ENCODE measurements around the gene ARX.

The ARX gene

DNA sequence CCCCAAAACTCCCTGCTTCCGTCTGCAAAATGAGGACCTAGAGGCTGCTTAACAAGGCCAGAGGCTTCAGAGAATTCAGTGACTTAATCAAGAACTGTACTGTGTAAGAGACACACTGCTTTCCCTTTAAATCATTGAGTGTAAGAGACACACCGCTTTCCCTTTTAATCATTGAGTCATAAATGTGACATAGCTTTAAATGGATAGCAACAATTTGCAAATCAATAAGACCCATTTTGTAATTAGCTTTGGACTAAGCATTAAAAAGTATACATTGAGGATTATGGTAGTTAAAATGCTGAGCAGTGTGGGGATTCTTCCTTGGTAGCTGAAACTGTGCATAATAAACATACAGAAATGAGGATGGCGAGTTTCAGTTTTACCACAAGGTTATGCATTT is 31.8 kb downstream of the ARX start:
- Histone ChIP-seq H2AFZ (ENCODE audit: low read depth) (no peak overlapping the region), H3K27ac (no peak overlapping the region), H3K36me3 (ENCODE audit: insufficient read depth) (no peaks in the 10 kb centered on the region), H3K27me3 (ENCODE audit: insufficient read depth, low read depth) (no peaks in the 10 kb centered on the region), H3K4me2 (no peak overlapping the region), H3K9ac (no peak overlapping the region), H4K20me1 (ENCODE audit: insufficient read depth) (no peaks in the 10 kb centered on the region), H3K4me1 (ENCODE audit: low read depth, poor library complexity, severe bottlenecking) (peaks cover 12% of the 10 kb centered on the region), H3K79me2 (ENCODE audit: insufficient read depth, low read depth) (no peaks in the 10 kb centered on the region), H3K4me3 (IDR thresholded peaks at IDR 0.05; ENCODE audit: insufficient read depth, low read depth, low read length) (no peak overlapping the region)
- TF ChIP-seq, protein P1, sequence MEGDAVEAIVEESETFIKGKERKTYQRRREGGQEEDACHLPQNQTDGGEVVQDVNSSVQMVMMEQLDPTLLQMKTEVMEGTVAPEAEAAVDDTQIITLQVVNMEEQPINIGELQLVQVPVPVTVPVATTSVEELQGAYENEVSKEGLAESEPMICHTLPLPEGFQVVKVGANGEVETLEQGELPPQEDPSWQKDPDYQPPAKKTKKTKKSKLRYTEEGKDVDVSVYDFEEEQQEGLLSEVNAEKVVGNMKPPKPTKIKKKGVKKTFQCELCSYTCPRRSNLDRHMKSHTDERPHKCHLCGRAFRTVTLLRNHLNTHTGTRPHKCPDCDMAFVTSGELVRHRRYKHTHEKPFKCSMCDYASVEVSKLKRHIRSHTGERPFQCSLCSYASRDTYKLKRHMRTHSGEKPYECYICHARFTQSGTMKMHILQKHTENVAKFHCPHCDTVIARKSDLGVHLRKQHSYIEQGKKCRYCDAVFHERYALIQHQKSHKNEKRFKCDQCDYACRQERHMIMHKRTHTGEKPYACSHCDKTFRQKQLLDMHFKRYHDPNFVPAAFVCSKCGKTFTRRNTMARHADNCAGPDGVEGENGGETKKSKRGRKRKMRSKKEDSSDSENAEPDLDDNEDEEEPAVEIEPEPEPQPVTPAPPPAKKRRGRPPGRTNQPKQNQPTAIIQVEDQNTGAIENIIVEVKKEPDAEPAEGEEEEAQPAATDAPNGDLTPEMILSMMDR (conservative IDR thresholded peaks at IDR 0.05; ENCODE audit: low read depth, low read length), result no peak

GRCh38 chrX:24982306-24982965 is 33.3 kb downstream of the ARX start:
- Histone ChIP-seq H3K4me3 (IDR thresholded peaks at IDR 0.05; ENCODE audit: insufficient read depth, low read depth, low read length) (no peak overlapping the region), H3K79me2 (ENCODE audit: insufficient read depth, low read depth) (no peaks in the 10 kb centered on the region)
- TF ChIP-seq, protein P1 (conservative IDR thresholded peaks at IDR 0.05; ENCODE audit: low read depth, low read length), result no peak

DNA sequence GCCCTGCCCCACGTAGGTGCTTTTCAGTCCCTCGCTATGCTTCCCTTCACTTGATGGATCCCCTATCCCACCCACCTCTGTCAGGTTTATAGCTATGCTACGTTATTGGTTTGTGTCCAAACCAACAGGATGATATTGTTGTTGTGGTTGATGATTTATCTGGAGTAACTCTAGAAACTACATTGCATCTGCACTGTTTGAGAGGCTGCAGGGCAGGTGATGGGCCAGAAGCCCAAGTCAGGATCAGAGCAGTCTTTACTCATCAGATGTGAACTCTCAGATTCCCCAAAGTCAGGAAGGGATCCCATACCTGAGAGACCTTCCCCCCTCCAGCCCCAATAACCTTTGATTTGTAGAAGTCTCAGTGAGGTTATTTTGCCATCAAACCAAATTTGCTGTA is 34.7 kb downstream of the ARX start:
- Histone ChIP-seq H2AFZ (ENCODE audit: low read depth) (no peak overlapping the region), H3K9ac (no peak overlapping the region)

More at GRCh38 chrX:24982306-24982965, 33.3 kb downstream of the ARX start:
- peaks cover 12% of the 10 kb centered on the region for H3K4me1 ChIP-seq (ENCODE audit: low read depth, poor library complexity, severe bottlenecking)
- no peaks in the 10 kb centered on the region for H3K27me3 ChIP-seq (ENCODE audit: insufficient read depth, low read depth)
- H3K27ac ChIP-seq, result no peak overlapping the region
- no peak overlapping the region for H3K9ac ChIP-seq
- no peak overlapping the region for H3K4me2 ChIP-seq
- no peaks in the 10 kb centered on the region for H4K20me1 ChIP-seq (ENCODE audit: insufficient read depth)
- no peaks in the 10 kb centered on the region for H3K36me3 ChIP-seq (ENCODE audit: insufficient read depth)
- H2AFZ ChIP-seq (ENCODE audit: low read depth), result no peak overlapping the region

DNA sequence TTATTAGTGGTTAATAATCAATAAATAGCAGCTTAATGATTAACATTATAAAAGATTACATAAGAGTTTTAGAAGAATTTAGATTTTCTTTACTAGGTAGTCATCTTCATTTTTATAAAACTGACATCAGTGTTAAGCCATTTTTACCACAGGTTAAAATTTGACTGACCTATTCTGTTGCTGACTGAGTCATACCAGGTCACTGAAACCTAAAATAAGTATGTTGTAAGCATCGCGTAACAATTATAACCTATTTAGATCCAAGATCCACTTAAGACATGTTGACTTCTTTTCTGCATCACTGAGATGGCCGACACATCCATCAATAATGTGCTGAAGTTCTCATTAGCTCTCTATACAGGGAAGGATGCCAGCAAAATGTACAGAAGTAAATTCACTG is 36.7 kb downstream of the ARX start:
- peaks cover 12% of the 10 kb centered on the region for H3K4me1 ChIP-seq (ENCODE audit: low read depth, poor library complexity, severe bottlenecking)
- H2AFZ ChIP-seq (ENCODE audit: low read depth), result no peak overlapping the region
- no peaks in the 10 kb centered on the region for H3K79me2 ChIP-seq (ENCODE audit: insufficient read depth, low read depth)
- H3K4me3 ChIP-seq (IDR thresholded peaks at IDR 0.05; ENCODE audit: insufficient read depth, low read depth, low read length), result no peak overlapping the region
- no peak overlapping the region for H3K27ac ChIP-seq
- no peak overlapping the region for H3K9ac ChIP-seq
- no peaks in the 10 kb centered on the region for H4K20me1 ChIP-seq (ENCODE audit: insufficient read depth)
- no peaks in the 10 kb centered on the region for H3K27me3 ChIP-seq (ENCODE audit: insufficient read depth, low read depth)
- no peak overlapping the region for H3K4me2 ChIP-seq
- no peaks in the 10 kb centered on the region for H3K36me3 ChIP-seq (ENCODE audit: insufficient read depth)
- TF ChIP-seq, protein P1 (conservative IDR thresholded peaks at IDR 0.05; ENCODE audit: low read depth, low read length), result no peak

More for the DNA sequence above, 34.7 kb downstream of the ARX start:
- Histone ChIP-seq H3K36me3 (ENCODE audit: insufficient read depth) (no peaks in the 10 kb centered on the region), H3K4me1 (ENCODE audit: low read depth, poor library complexity, severe bottlenecking) (peaks cover 12% of the 10 kb centered on the region), H3K27me3 (ENCODE audit: insufficient read depth, low read depth) (no peaks in the 10 kb centered on the region), H4K20me1 (ENCODE audit: insufficient read depth) (no peaks in the 10 kb centered on the region), H3K27ac (no peak overlapping the region), H3K79me2 (ENCODE audit: insufficient read depth, low read depth) (no peaks in the 10 kb centered on the region), H3K4me3 (IDR thresholded peaks at IDR 0.05; ENCODE audit: insufficient read depth, low read depth, low read length) (no peak overlapping the region), H3K4me2 (no peak overlapping the region)
- TF ChIP-seq, protein P1 (conservative IDR thresholded peaks at IDR 0.05; ENCODE audit: low read depth, low read length), result no peak

All from KMS-11 (cell line).